GM04504 (cell line): ENCODE results near the gene TMEM198.

Experiments
- DNase-seq: peaks from one replicate; pipeline ENCODE4 v3.0.0-alpha.2; 2012; ENCODE audit warnings: low read depth

TMEM198 gene

GRCh38 chr2:219545943-219546352 lies 2.1 kb downstream of the TMEM198 start:
- DNase-seq = no peak

GRCh38 chr2:219547621-219548020 lies 3.8 kb downstream of the TMEM198 start:
- DNase-seq = no peak

- DNase-seq = no peak
Observed at GRCh38 chr2:219548990-219549389, 5.2 kb downstream of the TMEM198 start.

GRCh38 chr2:219549619-219550018 lies 5.8 kb downstream of the TMEM198 start:
- no peak for DNase-seq

- no peak for DNase-seq
Observed at GRCh38 chr2:219551441-219552381, 7.9 kb downstream of the TMEM198 start.

- peak; percentile 51 for DNase-seq
Observed at GRCh38 chr2:219552382-219553167, 8.7 kb downstream of the TMEM198 start.

- no peak for DNase-seq
Observed at GRCh38 chr2:219553168-219553417, 9.3 kb downstream of the TMEM198 start.

GRCh38 chr2:219553463-219553963 lies 9.7 kb downstream of the TMEM198 start:
- no peak for DNase-seq

- DNase-seq = no peak
Observed at GRCh38 chr2:219554350-219554749, 10.5 kb downstream of the TMEM198 start.

- DNase-seq = no peak
Observed at GRCh38 chr2:219555956-219556355, 12.1 kb downstream of the TMEM198 start.

GRCh38 chr2:219556413-219556812 lies 12.6 kb downstream of the TMEM198 start:
- no peak for DNase-seq

- DNase-seq = no peak
Observed at GRCh38 chr2:219557320-219557719, 13.5 kb downstream of the TMEM198 start.

GRCh38 chr2:219557791-219558785 lies 14.3 kb downstream of the TMEM198 start:
- DNase-seq = no peak

- DNase-seq = no peak
Observed at GRCh38 chr2:219559156-219559915, 15.5 kb downstream of the TMEM198 start.

- DNase-seq = no peak
Observed at GRCh38 chr2:219560037-219560892, 16.4 kb downstream of the TMEM198 start.

- no peak for DNase-seq
Observed at GRCh38 chr2:219560893-219561178, 17.0 kb downstream of the TMEM198 start.

GRCh38 chr2:219561179-219562048 lies 17.6 kb downstream of the TMEM198 start:
- DNase-seq = no peak

GRCh38 chr2:219562049-219563020 lies 18.5 kb downstream of the TMEM198 start:
- no peak for DNase-seq
